H9 (cell line): Measurements from ENCODE around the gene OTX2. TPM values are rescaled to one million over a fixed set of nuclear protein-coding genes. Genes with fewer than 3 reads are reported as not detected.

Source experiments
- DNase-seq: peaks from one replicate; pipeline ENCODE4 v3.0.0-alpha.2; 2017
- H2AFZ ChIP-seq: one replicate; pipeline ENCODE4 v1.6.1; 2013; ENCODE audit warnings: mild to moderate bottlenecking, low read length, control low read depth, moderate library complexity
- H2AK5ac ChIP-seq: 2 replicates; pipeline ENCODE4 v1.6.1; 2013; ENCODE audit warnings: low read length, control low read depth, mixed read lengths; ENCODE audit not compliant: insufficient read length
- H2BK120ac ChIP-seq: one replicate; pipeline ENCODE4 v1.6.1; 2013; ENCODE audit warnings: low read depth, mild to moderate bottlenecking, low read length, control low read depth, inconsistent platforms; ENCODE audit not compliant: poor library complexity, severe bottlenecking
- H2BK12ac ChIP-seq: 2 replicates; pipeline ENCODE4 v1.6.1; 2013; ENCODE audit warnings: low read length, control low read depth, mixed read lengths, low read depth; ENCODE audit not compliant: insufficient read length
- H2BK15ac ChIP-seq: 2 replicates; pipeline ENCODE4 v1.6.1; 2013; ENCODE audit warnings: low read depth, low read length, control low read depth
- H2BK20ac ChIP-seq: one replicate; pipeline ENCODE4 v1.6.1; 2013; ENCODE audit warnings: low read depth, mild to moderate bottlenecking, low read length, control low read depth, inconsistent platforms; ENCODE audit not compliant: poor library complexity, severe bottlenecking
- H2BK5ac ChIP-seq: 2 replicates; pipeline ENCODE4 v1.6.1; 2013; ENCODE audit warnings: low read length, control low read depth, mixed read lengths; ENCODE audit not compliant: insufficient read length
- H3K14ac ChIP-seq: 2 replicates; pipeline ENCODE4 v1.6.1; 2013; ENCODE audit warnings: low read length, control low read depth; ENCODE audit not compliant: insufficient read depth
- H3K18ac ChIP-seq: 2 replicates; pipeline ENCODE4 v1.6.1; 2013; ENCODE audit warnings: low read depth, mild to moderate bottlenecking, mixed read lengths, low read length, control low read depth; ENCODE audit not compliant: insufficient read length
- H3K23ac ChIP-seq: 2 replicates; pipeline ENCODE4 v1.6.1; 2013; ENCODE audit warnings: low read length, control low read depth, mixed read lengths, low read depth; ENCODE audit not compliant: insufficient read length
- H3K23me2 ChIP-seq: 2 replicates; pipeline ENCODE4 v1.6.1; 2013; ENCODE audit warnings: low read depth, mild to moderate bottlenecking, mixed read lengths, low read length, control low read depth; ENCODE audit not compliant: insufficient read length, poor library complexity, severe bottlenecking
- H3K27ac ChIP-seq: 2 replicates; pipeline ENCODE4 v1.5.1; 2013; ENCODE audit warnings: low read length, control low read depth, mixed read lengths, low read depth; ENCODE audit not compliant: insufficient read length
- H3K27me3 ChIP-seq: 2 replicates; pipeline ENCODE4 v1.6.1; 2013; ENCODE audit warnings: low read length, control low read depth, inconsistent platforms; ENCODE audit not compliant: insufficient read depth
- H3K4ac ChIP-seq: 2 replicates; pipeline ENCODE4 v1.6.1; 2013; ENCODE audit warnings: low read depth, mild to moderate bottlenecking, control low read depth, inconsistent platforms, low read length, moderate library complexity
- H3K4me1 ChIP-seq: 2 replicates; pipeline ENCODE4 v1.6.1; 2013; ENCODE audit warnings: low read length, control low read depth, inconsistent platforms; ENCODE audit not compliant: insufficient read depth
- H3K4me2 ChIP-seq: 2 replicates; pipeline ENCODE4 v1.6.1; 2013; ENCODE audit warnings: low read length, control low read depth, mixed read lengths; ENCODE audit not compliant: insufficient read length, insufficient read depth
- H3K56ac ChIP-seq: 2 replicates; pipeline ENCODE4 v1.6.1; 2013; ENCODE audit warnings: low read depth, mild to moderate bottlenecking, mixed read lengths, low read length, control low read depth; ENCODE audit not compliant: insufficient read length
- H3K79me1 ChIP-seq: 2 replicates; pipeline ENCODE4 v1.6.1; 2013; ENCODE audit warnings: low read depth, mild to moderate bottlenecking, moderate library complexity, low read length, control low read depth, inconsistent platforms; ENCODE audit not compliant: insufficient read depth, poor library complexity, severe bottlenecking
- H3K79me2 ChIP-seq: 2 replicates; pipeline ENCODE4 v1.6.1; 2013; ENCODE audit warnings: low read length, control low read depth, inconsistent platforms; ENCODE audit not compliant: insufficient read depth
- H3K9ac ChIP-seq: 2 replicates; pipeline ENCODE4 v1.6.1; 2013; ENCODE audit warnings: low read length, control low read depth, mixed read lengths; ENCODE audit not compliant: insufficient read length; ENCODE audit errors: extremely low read depth
- H3K9me3 ChIP-seq: one replicate; pipeline ENCODE4 v1.6.1; 2013; ENCODE audit warnings: low read depth, low read length, inconsistent platforms; ENCODE audit not compliant: control insufficient read depth
- H3T11ph ChIP-seq: one replicate; pipeline ENCODE4 v1.6.1; 2013; ENCODE audit warnings: mild to moderate bottlenecking, low read length, control low read depth, inconsistent platforms
- H4K20me1 ChIP-seq: one replicate; pipeline ENCODE4 v1.6.1; 2013; ENCODE audit not compliant: control insufficient read depth, insufficient read length, insufficient read depth
- H4K5ac ChIP-seq: 2 replicates; pipeline ENCODE4 v1.6.1; 2013; ENCODE audit warnings: low read depth, mild to moderate bottlenecking, mixed read lengths, low read length, control low read depth; ENCODE audit not compliant: insufficient read length
- H4K8ac ChIP-seq: replicated peaks from 2 replicates; pipeline ENCODE4 v1.6.1; 2013; ENCODE audit warnings: low read length, control low read depth, mixed read lengths, low read depth; ENCODE audit not compliant: insufficient read length
- H4K91ac ChIP-seq: 2 replicates; pipeline ENCODE4 v1.6.1; 2013; ENCODE audit warnings: low read depth, mild to moderate bottlenecking, moderate library complexity, mixed read lengths, low read length, control low read depth; ENCODE audit not compliant: insufficient read length
- H3K27ac Mint-ChIP-seq, 3 experiments: 2 replicates in 2 of 3; 3 replicates in 1 of 3; pipeline ENCODE4 v1.8.0; 2020 to 2021; ENCODE audit warnings: mixed read lengths in 3 of 3, mild to moderate bottlenecking in 1 of 3, moderate library complexity in 1 of 3
- H3K27me3 Mint-ChIP-seq: 2 replicates; pipeline ENCODE4 v1.8.0; 2021; ENCODE audit warnings: low read depth, mild to moderate bottlenecking, moderate library complexity, mixed read lengths
- H3K36me3 Mint-ChIP-seq, 3 experiments: 2 replicates in 2 of 3; 3 replicates in 1 of 3; pipeline ENCODE4 v1.8.0; 2020 to 2021; ENCODE audit warnings: low read depth in 3 of 3, mixed read lengths in 3 of 3; ENCODE audit not compliant: insufficient read depth in 1 of 3
- H3K4me1 Mint-ChIP-seq, 2 experiments: 2 replicates each; pipeline ENCODE4 v1.8.0; 2020; ENCODE audit warnings: mixed read lengths in 2 of 2
- H3K4me3 Mint-ChIP-seq, 2 experiments: 2 replicates in 1 of 2; 3 replicates in 1 of 2; pipeline ENCODE4 v1.8.0; 2020 to 2021; ENCODE audit warnings: mild to moderate bottlenecking in 2 of 2, mixed read lengths in 2 of 2, moderate library complexity in 1 of 2
- H3K9me3 Mint-ChIP-seq, 2 experiments: 2 replicates in 1 of 2; 3 replicates in 1 of 2; pipeline ENCODE4 v1.8.0; 2020; ENCODE audit warnings: mild to moderate bottlenecking in 2 of 2, mixed read lengths in 2 of 2, moderate library complexity in 1 of 2
- WGBS: extraction: QIAGEN DNeasy Blood & Tissue Kit; methylation state at CpG from one replicate; pipeline ENCODE4 v1.1.7; 2013; ENCODE audit warnings: missing lambda C conversion rate, low lambda C conversion rate, mixed read lengths; ENCODE audit not compliant: insufficient read length; ENCODE audit errors: extremely low coverage; 5-methylcytosine and 5-hydroxymethylcytosine counted together
- total RNA-seq: library from RNA; stranded (reverse); gene quantifications from 2 replicates; pipeline ENCODE4 v1.2.1, GENCODE V29; 2021
- TF ChIP-seq, protein P1 (sequence below): fragments of 200-600 bp; sonication (generic); conservative IDR thresholded peaks from 3 replicates; pipeline ENCODE4 v1.8.0; 2021; ENCODE audit warnings: antibody characterized with exemption, mild to moderate bottlenecking

Gene OTX2
- total RNA-seq, 1 experiment from 2014 or later = 193 TPM

DNA sequence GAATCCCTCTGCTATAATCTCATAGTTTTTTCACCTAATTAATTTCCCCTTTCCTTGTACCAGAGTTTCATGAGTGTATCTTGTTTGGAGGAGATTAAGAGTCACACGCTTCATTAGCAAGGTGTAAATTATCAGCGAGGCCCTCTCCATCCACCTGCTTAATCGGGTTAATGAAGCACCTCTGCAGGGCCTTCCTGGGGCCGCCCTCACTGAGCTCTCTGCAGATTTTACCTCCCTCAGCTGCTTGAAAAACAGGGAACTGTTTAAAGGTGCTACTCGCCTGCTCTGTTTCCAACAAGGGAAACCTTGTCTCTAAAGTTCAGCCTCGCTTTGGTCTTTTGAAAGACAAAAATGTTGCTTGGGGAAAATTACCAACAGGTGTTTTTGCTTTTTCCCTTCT is 35.8 kb downstream of the OTX2 start:
- no peak overlapping the region for H4K91ac ChIP-seq
- H2BK20ac ChIP-seq = no peak overlapping the region
- H4K20me1 ChIP-seq = no peaks in the 10 kb centered on the region
- H4K5ac ChIP-seq = no peak overlapping the region
- no peaks in the 10 kb centered on the region for H3K27me3 ChIP-seq
- H2AFZ ChIP-seq = no peak overlapping the region
- Mint-ChIP-seq H3K27me3 (no peaks in the 10 kb centered on the region; the same call in 1 of the 2 replicates), H3K9me3 (no peaks in the 10 kb centered on the region), H3K27ac (peak overlapping the region in 1 of 3 experiments; percentile 23; a peak in 1 of 7 replicates), H3K36me3 (no peaks in the 10 kb centered on the region), H3K4me1 (peaks cover 9 to 13% of the 10 kb centered on the region in 2 experiments), H3K4me3 (no peak overlapping the region)
- H3K23ac ChIP-seq = no peak overlapping the region
- no peak overlapping the region for H2BK120ac ChIP-seq
- H3K4ac ChIP-seq = no peak overlapping the region
- H3K56ac ChIP-seq = no peak overlapping the region
- H3K4me2 ChIP-seq = no peak overlapping the region
- no peak overlapping the region for H2AK5ac ChIP-seq
- H2BK15ac ChIP-seq = no peak overlapping the region
- no peaks in the 10 kb centered on the region for H3K79me1 ChIP-seq
- TF ChIP-seq, protein P1, sequence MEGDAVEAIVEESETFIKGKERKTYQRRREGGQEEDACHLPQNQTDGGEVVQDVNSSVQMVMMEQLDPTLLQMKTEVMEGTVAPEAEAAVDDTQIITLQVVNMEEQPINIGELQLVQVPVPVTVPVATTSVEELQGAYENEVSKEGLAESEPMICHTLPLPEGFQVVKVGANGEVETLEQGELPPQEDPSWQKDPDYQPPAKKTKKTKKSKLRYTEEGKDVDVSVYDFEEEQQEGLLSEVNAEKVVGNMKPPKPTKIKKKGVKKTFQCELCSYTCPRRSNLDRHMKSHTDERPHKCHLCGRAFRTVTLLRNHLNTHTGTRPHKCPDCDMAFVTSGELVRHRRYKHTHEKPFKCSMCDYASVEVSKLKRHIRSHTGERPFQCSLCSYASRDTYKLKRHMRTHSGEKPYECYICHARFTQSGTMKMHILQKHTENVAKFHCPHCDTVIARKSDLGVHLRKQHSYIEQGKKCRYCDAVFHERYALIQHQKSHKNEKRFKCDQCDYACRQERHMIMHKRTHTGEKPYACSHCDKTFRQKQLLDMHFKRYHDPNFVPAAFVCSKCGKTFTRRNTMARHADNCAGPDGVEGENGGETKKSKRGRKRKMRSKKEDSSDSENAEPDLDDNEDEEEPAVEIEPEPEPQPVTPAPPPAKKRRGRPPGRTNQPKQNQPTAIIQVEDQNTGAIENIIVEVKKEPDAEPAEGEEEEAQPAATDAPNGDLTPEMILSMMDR = no peak
- H3K9ac ChIP-seq = no peak overlapping the region
- H3K27ac ChIP-seq = no peak overlapping the region
- H3K14ac ChIP-seq = no peak overlapping the region
- no peak overlapping the region for H4K8ac ChIP-seq
- no peaks in the 10 kb centered on the region for H3K79me2 ChIP-seq
- no peaks in the 10 kb centered on the region for H3K4me1 ChIP-seq
- no peak for DNase-seq
- WGBS = no CpG with 5 or more reads among the region's 6 CpGs
- H2BK12ac ChIP-seq = no peak overlapping the region
- H3K9me3 ChIP-seq = no peaks in the 10 kb centered on the region
- H2BK5ac ChIP-seq = no peak overlapping the region
- H3K18ac ChIP-seq = no peak overlapping the region
- no peaks in the 10 kb centered on the region for H3K23me2 ChIP-seq
- no peak overlapping the region for H3T11ph ChIP-seq
